Transverse colon (tissue), 4 donors: ENCODE results near the gene LEP.

Source experiments
- CTCF ChIP-seq, 5 experiments: fragments of 200-600 bp in 3 of 5; fragments of 450-650 bp in 2 of 5; sonication (generic) in 3 of 5; IDR thresholded peaks; 1 replicate in 2 of 5; 2 replicates in 3 of 5; pipeline ENCODE4 v1.5.1; 2016 to 2017; ENCODE audit warnings: antibody characterized with exemption in 5 of 5, inconsistent platforms in 3 of 5, mild to moderate bottlenecking in 2 of 5, moderate library complexity in 1 of 5
- EP300 ChIP-seq: sonication (generic); formaldehyde crosslinking; IDR thresholded peaks from one replicate; pipeline ENCODE4 v1.6.1; 2017; ENCODE audit warnings: antibody characterized with exemption, low read depth
- POLR2AphosphoS5 ChIP-seq, 3 donors: sonication (generic); formaldehyde crosslinking; IDR thresholded peaks; one replicate each; pipeline ENCODE4 v1.6.1; 2016; ENCODE audit warnings: antibody characterized with exemption in 3 of 3

- no peak for TF ChIP-seq CTCF (IDR thresholded peaks at IDR 0.05)
- no peak for TF ChIP-seq EP300
- no peak for TF ChIP-seq POLR2AphosphoS5 (IDR thresholded peaks at IDR 0.05)
Measured at GRCh38 chr7:128264477-128264876, 23.4 kb downstream of the LEP start.
